Peyer's patch (tissue), 4 donors: ENCODE data around the gene TRAPPC4.

Source experiments
- CTCF ChIP-seq, 6 experiments: fragments of 450-650 bp in 4 of 6; fragments of 200-600 bp in 2 of 6; sonication (generic) in 1 of 6; IDR thresholded peaks; one replicate each; pipeline ENCODE4 v1.5.1; 2017 to 2019; ENCODE audit warnings: antibody characterized with exemption in 6 of 6, mild to moderate bottlenecking in 3 of 6, moderate library complexity in 1 of 6
- POLR2A ChIP-seq, 2 donors: fragments of 450-650 bp; IDR thresholded peaks; one replicate each; pipeline ENCODE4 v1.5.1; 2017; ENCODE audit warnings: antibody characterized with exemption in 2 of 2, mild to moderate bottlenecking in 2 of 2, moderate library complexity in 2 of 2

- TF ChIP-seq POLR2A (IDR thresholded peaks at IDR 0.05): no peak
- peak; percentile 5 to 55 (median 36) for TF ChIP-seq CTCF (IDR thresholded peaks at IDR 0.05)
Observed at GRCh38 chr11:119065369-119065768, 46.8 kb downstream of the TRAPPC4 start.
